ENCODE measurements around the gene ARHGAP1.

ARHGAP1 gene

GRCh38 chr11:46695345-46696211 lies 4.8 kb downstream of the ARHGAP1 start:
- Histone ChIP-seq H2AFZ (ENCODE audit: low read depth, low read length) (no peak overlapping the region), H3K4me3 (ENCODE audit: low read length) (no peak overlapping the region), H3K4me1 (ENCODE audit: insufficient read depth, low read length) (peaks cover 24% of the 10 kb centered on the region), H3K9me3 (ENCODE audit: low read length) (no peaks in the 10 kb centered on the region), H3K27me3 (ENCODE audit: insufficient read depth, low read length) (no peaks in the 10 kb centered on the region), H3K36me3 (ENCODE audit: insufficient read depth, low read length) (peaks cover 38% of the 10 kb centered on the region)

- Histone ChIP-seq H3K9me3 (ENCODE audit: low read length) (no peaks in the 10 kb centered on the region), H3K4me3 (ENCODE audit: low read length) (no peak overlapping the region), H3K27me3 (ENCODE audit: insufficient read depth, low read length) (no peaks in the 10 kb centered on the region), H3K36me3 (ENCODE audit: insufficient read depth, low read length) (peaks cover 38% of the 10 kb centered on the region), H3K4me1 (ENCODE audit: insufficient read depth, low read length) (peaks cover 22% of the 10 kb centered on the region), H2AFZ (ENCODE audit: low read depth, low read length) (no peak overlapping the region)
These were observed 5.8 kb downstream of the ARHGAP1 start for GRCh38 chr11:46694607-46695006.

GRCh38 chr11:46694072-46694471 lies 6.3 kb downstream of the ARHGAP1 start:
- Histone ChIP-seq H3K27me3 (ENCODE audit: insufficient read depth, low read length) (no peaks in the 10 kb centered on the region), H3K36me3 (ENCODE audit: insufficient read depth, low read length) (peaks cover 39% of the 10 kb centered on the region), H3K9me3 (ENCODE audit: low read length) (no peaks in the 10 kb centered on the region), H2AFZ (ENCODE audit: low read depth, low read length) (no peak overlapping the region), H3K4me3 (ENCODE audit: low read length) (no peak overlapping the region), H3K4me1 (ENCODE audit: insufficient read depth, low read length) (peaks cover 18% of the 10 kb centered on the region)

GRCh38 chr11:46693597-46694012 lies 6.8 kb downstream of the ARHGAP1 start:
- no peak overlapping the region for H2AFZ ChIP-seq (ENCODE audit: low read depth, low read length)
- H3K4me3 ChIP-seq (ENCODE audit: low read length) = no peak overlapping the region
- no peaks in the 10 kb centered on the region for H3K9me3 ChIP-seq (ENCODE audit: low read length)
- peaks cover 40% of the 10 kb centered on the region for H3K36me3 ChIP-seq (ENCODE audit: insufficient read depth, low read length)
- no peaks in the 10 kb centered on the region for H3K27me3 ChIP-seq (ENCODE audit: insufficient read depth, low read length)
- H3K4me1 ChIP-seq (ENCODE audit: insufficient read depth, low read length) = peaks cover 13% of the 10 kb centered on the region

DNA sequence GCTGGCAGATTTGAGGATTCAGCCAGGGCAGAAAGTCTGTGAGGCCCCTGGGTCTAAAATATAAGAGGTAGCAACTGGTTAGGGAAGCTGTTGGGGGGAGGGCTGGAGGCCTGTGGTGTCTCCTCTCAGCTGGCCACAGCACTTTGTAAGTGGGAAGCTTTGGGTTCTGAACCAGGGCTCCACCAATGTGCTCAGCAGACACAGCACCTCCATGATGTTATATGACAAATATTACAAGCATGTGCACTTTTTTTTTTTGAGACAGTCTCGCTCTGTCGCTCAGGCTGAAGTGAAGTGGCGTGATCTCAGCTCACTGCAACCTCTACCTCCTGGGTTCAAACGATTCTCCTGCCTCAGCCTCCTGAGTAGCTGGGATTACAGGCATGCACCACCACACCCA lies 8.0 kb downstream of the ARHGAP1 start:
- peaks cover 47% of the 10 kb centered on the region for H3K36me3 ChIP-seq (ENCODE audit: insufficient read depth, low read length)

GRCh38 chr11:46690702-46691101 lies 9.7 kb downstream of the ARHGAP1 start:
- Histone ChIP-seq H3K4me1 (ENCODE audit: insufficient read depth, low read length) (no peaks in the 10 kb centered on the region), H3K27me3 (ENCODE audit: insufficient read depth, low read length) (no peaks in the 10 kb centered on the region), H3K9me3 (ENCODE audit: low read length) (no peaks in the 10 kb centered on the region), H3K4me3 (ENCODE audit: low read length) (no peak overlapping the region), H2AFZ (ENCODE audit: low read depth, low read length) (no peak overlapping the region), H3K36me3 (ENCODE audit: insufficient read depth, low read length) (peaks cover 52% of the 10 kb centered on the region)

More for the DNA sequence above, 8.0 kb downstream of the ARHGAP1 start:
- H3K27me3 ChIP-seq (ENCODE audit: insufficient read depth, low read length) = no peaks in the 10 kb centered on the region
- H3K9me3 ChIP-seq (ENCODE audit: low read length) = no peaks in the 10 kb centered on the region
- H3K4me3 ChIP-seq (ENCODE audit: low read length) = no peak overlapping the region
- H2AFZ ChIP-seq (ENCODE audit: low read depth, low read length) = no peak overlapping the region
- peaks cover 6% of the 10 kb centered on the region for H3K4me1 ChIP-seq (ENCODE audit: insufficient read depth, low read length)

DNA sequence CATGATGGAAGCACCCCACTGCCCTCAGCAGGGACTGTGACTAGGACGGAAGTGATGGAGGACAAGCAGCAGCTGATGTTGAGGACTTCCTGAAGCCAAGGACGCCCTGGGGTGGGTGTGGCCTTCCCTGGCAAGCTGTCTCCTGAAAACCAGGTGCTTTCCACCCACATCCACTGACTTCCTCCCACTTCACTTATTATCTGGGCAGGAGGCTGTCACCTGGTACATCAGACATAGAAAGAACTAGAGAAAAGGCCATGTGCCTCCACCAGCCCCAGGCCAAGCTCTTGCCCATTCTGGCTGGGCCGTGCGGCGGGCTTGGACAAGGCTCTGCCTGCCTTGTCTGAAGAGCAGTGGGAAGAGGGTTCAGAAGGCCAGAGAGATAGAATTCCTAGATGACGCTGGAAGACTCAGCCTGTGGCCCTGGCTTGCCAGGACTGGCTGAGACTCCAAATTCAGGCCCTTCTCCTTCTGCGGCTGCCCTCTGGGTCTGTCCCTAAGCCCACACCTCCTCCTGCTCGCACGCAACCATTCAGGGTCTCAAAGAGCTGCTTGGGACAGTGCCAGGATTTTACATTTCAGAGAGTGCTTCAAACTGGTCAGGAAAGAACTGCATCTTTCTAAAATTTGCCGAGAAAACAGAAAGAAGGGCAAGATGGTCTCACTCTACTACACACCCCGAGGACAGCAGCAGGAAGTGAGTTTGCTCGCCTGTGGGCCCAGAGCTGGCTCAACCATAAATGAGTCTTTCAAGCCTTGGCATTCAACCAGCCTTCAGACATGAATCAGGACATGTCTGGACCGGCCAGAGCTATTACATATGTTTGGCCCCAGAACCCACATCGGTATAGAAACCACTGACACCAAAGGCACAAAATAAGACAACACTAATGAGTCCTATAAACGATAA lies 13.3 kb downstream of the ARHGAP1 start:
- Histone ChIP-seq H3K4me1 (ENCODE audit: insufficient read depth, low read length) (no peaks in the 10 kb centered on the region), H2AFZ (ENCODE audit: low read depth, low read length) (no peak overlapping the region), H3K27me3 (ENCODE audit: insufficient read depth, low read length) (no peaks in the 10 kb centered on the region), H3K36me3 (ENCODE audit: insufficient read depth, low read length) (peaks cover 36% of the 10 kb centered on the region), H3K4me3 (ENCODE audit: low read length) (no peak overlapping the region), H3K9me3 (ENCODE audit: low read length) (no peaks in the 10 kb centered on the region)

GRCh38 chr11:46684367-46684766 lies 16.1 kb downstream of the ARHGAP1 start:
- peaks cover 45% of the 10 kb centered on the region for H3K36me3 ChIP-seq (ENCODE audit: insufficient read depth, low read length)

GRCh38 chr11:46682773-46683752 lies 17.4 kb downstream of the ARHGAP1 start:
- Histone ChIP-seq H2AFZ (ENCODE audit: low read depth, low read length) (no peak overlapping the region), H3K36me3 (ENCODE audit: insufficient read depth, low read length) (peaks cover 55% of the 10 kb centered on the region), H3K4me3 (ENCODE audit: low read length) (no peak overlapping the region), H3K9me3 (ENCODE audit: low read length) (no peaks in the 10 kb centered on the region), H3K27me3 (ENCODE audit: insufficient read depth, low read length) (no peaks in the 10 kb centered on the region), H3K4me1 (ENCODE audit: insufficient read depth, low read length) (no peaks in the 10 kb centered on the region)

More at GRCh38 chr11:46684367-46684766, 16.1 kb downstream of the ARHGAP1 start:
- no peaks in the 10 kb centered on the region for H3K9me3 ChIP-seq (ENCODE audit: low read length)
- H3K4me1 ChIP-seq (ENCODE audit: insufficient read depth, low read length) = no peaks in the 10 kb centered on the region
- H3K4me3 ChIP-seq (ENCODE audit: low read length) = no peak overlapping the region
- H2AFZ ChIP-seq (ENCODE audit: low read depth, low read length) = no peak overlapping the region
- no peaks in the 10 kb centered on the region for H3K27me3 ChIP-seq (ENCODE audit: insufficient read depth, low read length)

- no peaks in the 10 kb centered on the region for H3K4me1 ChIP-seq (ENCODE audit: insufficient read depth, low read length)
- H3K27me3 ChIP-seq (ENCODE audit: insufficient read depth, low read length) = no peaks in the 10 kb centered on the region
- no peak overlapping the region for H3K4me3 ChIP-seq (ENCODE audit: low read length)
- peaks cover 45% of the 10 kb centered on the region for H3K36me3 ChIP-seq (ENCODE audit: insufficient read depth, low read length)
- no peaks in the 10 kb centered on the region for H3K9me3 ChIP-seq (ENCODE audit: low read length)
- H2AFZ ChIP-seq (ENCODE audit: low read depth, low read length) = no peak overlapping the region
These were observed 18.6 kb downstream of the ARHGAP1 start for GRCh38 chr11:46681814-46682213.

- no peaks in the 10 kb centered on the region for H3K4me1 ChIP-seq (ENCODE audit: insufficient read depth, low read length)
- H2AFZ ChIP-seq (ENCODE audit: low read depth, low read length) = no peak overlapping the region
- H3K36me3 ChIP-seq (ENCODE audit: insufficient read depth, low read length) = peaks cover 40% of the 10 kb centered on the region
- no peak overlapping the region for H3K4me3 ChIP-seq (ENCODE audit: low read length)
- no peaks in the 10 kb centered on the region for H3K27me3 ChIP-seq (ENCODE audit: insufficient read depth, low read length)
- H3K9me3 ChIP-seq (ENCODE audit: low read length) = no peaks in the 10 kb centered on the region
These were observed 19.6 kb downstream of the ARHGAP1 start for GRCh38 chr11:46680815-46681214.

DNA sequence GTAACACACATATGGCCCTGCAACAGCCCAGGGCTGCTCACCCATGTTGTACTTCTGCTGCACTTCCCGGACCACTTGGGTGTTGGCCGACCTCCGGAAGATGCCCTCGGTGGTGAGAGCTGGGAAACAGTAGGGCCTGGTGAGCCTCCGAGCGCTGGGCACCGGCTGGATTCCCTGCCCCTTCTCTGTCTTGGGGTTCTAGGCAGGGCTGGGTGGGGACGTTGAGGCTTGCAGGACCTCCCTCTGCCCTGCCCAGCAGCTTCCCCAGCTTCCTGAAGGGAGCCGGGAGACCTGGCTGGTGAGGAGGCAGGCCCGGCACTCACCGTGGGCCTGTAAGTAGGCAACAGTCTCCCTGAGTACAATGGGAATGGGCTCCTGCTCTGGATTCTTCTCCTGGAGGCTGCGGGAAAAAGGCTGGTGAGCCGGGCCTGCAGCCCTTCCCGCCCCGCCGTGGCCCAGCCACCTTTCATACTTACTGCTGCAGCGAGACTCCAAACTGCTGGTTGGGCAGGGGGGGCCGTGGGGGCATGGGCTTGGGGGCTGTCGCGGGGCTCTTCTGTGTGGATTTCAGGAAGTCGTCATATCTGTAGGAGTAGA lies 20.2 kb downstream of the ARHGAP1 start:
- H3K36me3 ChIP-seq (ENCODE audit: insufficient read depth, low read length) = peaks cover 37% of the 10 kb centered on the region
- no peaks in the 10 kb centered on the region for H3K4me1 ChIP-seq (ENCODE audit: insufficient read depth, low read length)
- no peak overlapping the region for H3K4me3 ChIP-seq (ENCODE audit: low read length)
- no peaks in the 10 kb centered on the region for H3K27me3 ChIP-seq (ENCODE audit: insufficient read depth, low read length)
- no peaks in the 10 kb centered on the region for H3K9me3 ChIP-seq (ENCODE audit: low read length)
- no peak overlapping the region for H2AFZ ChIP-seq (ENCODE audit: low read depth, low read length)
